K562 (cell line): ENCODE measurements around the gene PRR7.

ENCODE experiments used
- POLR3A ChIP-seq: IDR thresholded peaks from 2 replicates; pipeline ENCODE4 v1.6.1; 2011; ENCODE audit warnings: borderline replicate concordance, mild to moderate bottlenecking, moderate library complexity; ENCODE audit not compliant: insufficient read length, insufficient read depth; ENCODE audit errors: extremely low read depth
- TSC22D4 ChIP-seq: fragments of 450-650 bp; IDR thresholded peaks from 2 replicates; pipeline ENCODE4 v1.6.1; 2016; ENCODE audit warnings: missing genetic modification characterization, missing biosample characterization, control low read depth
- ZNF696 ChIP-seq: fragments of 250-450 bp; sonication (Bioruptor Pico); conservative IDR thresholded peaks from 2 replicates; pipeline ENCODE4 v1.4.0; 2020; ENCODE audit warnings: mild to moderate bottlenecking, moderate library complexity
- TF ChIP-seq, protein P1 (sequence below): sonication (generic); formaldehyde crosslinking; IDR thresholded peaks from 2 replicates; pipeline ENCODE4 v1.8.1; 2023; ENCODE audit warnings: mild to moderate bottlenecking, missing genetic modification reagents
- TF ChIP-seq, protein P2 (sequence below), 3 experiments: IDR thresholded peaks in 2 of 3; conservative IDR thresholded peaks in 1 of 3; 2 replicates each; pipeline ENCODE4 v1.5.1; 2011 to 2012; ENCODE audit warnings: low read length in 3 of 3, mild to moderate bottlenecking in 3 of 3, control low read depth in 2 of 3, improper control_type of control experiment in 1 of 3, inconsistent platforms in 1 of 3, low read depth in 1 of 3, mixed read lengths in 1 of 3, moderate library complexity in 1 of 3; ENCODE audit not compliant: insufficient read depth in 2 of 3

DNA sequence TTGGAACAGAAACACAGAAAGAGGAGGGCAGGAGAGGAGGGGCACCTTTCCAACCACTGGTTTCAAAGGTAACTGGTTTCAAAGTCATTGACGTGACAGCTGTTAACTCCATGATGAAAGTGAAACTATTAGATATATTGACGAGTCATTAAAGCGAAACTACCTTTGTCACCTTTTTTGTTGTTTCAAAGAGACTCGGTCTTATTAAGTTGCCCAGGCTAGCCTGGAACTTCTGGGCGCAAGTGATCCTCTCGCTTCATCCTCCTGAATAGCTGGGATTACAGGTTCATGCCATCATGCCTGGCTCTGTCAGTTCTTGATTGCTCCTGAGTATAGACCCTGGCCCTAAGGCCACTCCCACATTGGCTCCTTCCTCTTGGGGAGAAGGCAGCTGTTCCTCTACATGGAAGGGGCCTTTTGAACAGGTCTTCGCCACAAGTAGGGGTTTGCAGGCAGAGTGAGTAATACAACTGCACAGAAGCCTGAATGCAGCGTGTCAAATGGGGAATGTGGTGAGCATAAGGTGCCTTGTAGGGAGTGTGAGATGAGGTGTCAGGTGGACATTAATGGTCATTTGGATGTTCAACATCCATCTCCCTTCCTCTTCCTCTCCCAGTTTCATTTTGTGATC, 33.9 kb upstream of the PRR7 start:
- TF ChIP-seq, protein P1, sequence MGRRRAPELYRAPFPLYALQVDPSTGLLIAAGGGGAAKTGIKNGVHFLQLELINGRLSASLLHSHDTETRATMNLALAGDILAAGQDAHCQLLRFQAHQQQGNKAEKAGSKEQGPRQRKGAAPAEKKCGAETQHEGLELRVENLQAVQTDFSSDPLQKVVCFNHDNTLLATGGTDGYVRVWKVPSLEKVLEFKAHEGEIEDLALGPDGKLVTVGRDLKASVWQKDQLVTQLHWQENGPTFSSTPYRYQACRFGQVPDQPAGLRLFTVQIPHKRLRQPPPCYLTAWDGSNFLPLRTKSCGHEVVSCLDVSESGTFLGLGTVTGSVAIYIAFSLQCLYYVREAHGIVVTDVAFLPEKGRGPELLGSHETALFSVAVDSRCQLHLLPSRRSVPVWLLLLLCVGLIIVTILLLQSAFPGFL (CRISPR knock-in tag), result no peak
- TF ChIP-seq, protein P2, sequence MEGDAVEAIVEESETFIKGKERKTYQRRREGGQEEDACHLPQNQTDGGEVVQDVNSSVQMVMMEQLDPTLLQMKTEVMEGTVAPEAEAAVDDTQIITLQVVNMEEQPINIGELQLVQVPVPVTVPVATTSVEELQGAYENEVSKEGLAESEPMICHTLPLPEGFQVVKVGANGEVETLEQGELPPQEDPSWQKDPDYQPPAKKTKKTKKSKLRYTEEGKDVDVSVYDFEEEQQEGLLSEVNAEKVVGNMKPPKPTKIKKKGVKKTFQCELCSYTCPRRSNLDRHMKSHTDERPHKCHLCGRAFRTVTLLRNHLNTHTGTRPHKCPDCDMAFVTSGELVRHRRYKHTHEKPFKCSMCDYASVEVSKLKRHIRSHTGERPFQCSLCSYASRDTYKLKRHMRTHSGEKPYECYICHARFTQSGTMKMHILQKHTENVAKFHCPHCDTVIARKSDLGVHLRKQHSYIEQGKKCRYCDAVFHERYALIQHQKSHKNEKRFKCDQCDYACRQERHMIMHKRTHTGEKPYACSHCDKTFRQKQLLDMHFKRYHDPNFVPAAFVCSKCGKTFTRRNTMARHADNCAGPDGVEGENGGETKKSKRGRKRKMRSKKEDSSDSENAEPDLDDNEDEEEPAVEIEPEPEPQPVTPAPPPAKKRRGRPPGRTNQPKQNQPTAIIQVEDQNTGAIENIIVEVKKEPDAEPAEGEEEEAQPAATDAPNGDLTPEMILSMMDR (IDR thresholded peaks at IDR 0.05 in 2 of 3, conservative IDR thresholded peaks at IDR 0.05 in 1 of 3; ENCODE audit: insufficient read depth in 2 of 3, low read depth in 1 of 3, low read length in 3 of 3), result no peak
- TF ChIP-seq TSC22D4 (tag) (no peak), POLR3A (no peak), ZNF696 (CRISPR knock-in tag) (no peak)
